Measurements from ENCODE around the gene FICD.

GRCh38 chr12:108548954-108549521 is 34.0 kb downstream of the FICD start:
- no peak for TF ChIP-seq GATA3 (IDR thresholded peaks at IDR 0.05; ENCODE audit: low read depth, low read length)
- TF ChIP-seq GATA2 (IDR thresholded peaks at IDR 0.05; ENCODE audit: low read depth, low read length): no peak
